GM18907 (cell line): ENCODE results near the gene CEACAM8.
"Not testable (repeated sequence)": the region's sequence is repeated elsewhere in the genome, so short reads cannot be mapped to it uniquely, and the experiment has no call there.

ENCODE experiments used
- ATAC-seq: cut with Tn5 transposase; IDR thresholded peaks from one replicate; pipeline ENCODE4 v1.9.1; 2021; ENCODE audit warnings: mild to moderate bottlenecking, moderate library complexity; ENCODE audit not compliant: unreplicated experiment

CEACAM8 gene

DNA sequence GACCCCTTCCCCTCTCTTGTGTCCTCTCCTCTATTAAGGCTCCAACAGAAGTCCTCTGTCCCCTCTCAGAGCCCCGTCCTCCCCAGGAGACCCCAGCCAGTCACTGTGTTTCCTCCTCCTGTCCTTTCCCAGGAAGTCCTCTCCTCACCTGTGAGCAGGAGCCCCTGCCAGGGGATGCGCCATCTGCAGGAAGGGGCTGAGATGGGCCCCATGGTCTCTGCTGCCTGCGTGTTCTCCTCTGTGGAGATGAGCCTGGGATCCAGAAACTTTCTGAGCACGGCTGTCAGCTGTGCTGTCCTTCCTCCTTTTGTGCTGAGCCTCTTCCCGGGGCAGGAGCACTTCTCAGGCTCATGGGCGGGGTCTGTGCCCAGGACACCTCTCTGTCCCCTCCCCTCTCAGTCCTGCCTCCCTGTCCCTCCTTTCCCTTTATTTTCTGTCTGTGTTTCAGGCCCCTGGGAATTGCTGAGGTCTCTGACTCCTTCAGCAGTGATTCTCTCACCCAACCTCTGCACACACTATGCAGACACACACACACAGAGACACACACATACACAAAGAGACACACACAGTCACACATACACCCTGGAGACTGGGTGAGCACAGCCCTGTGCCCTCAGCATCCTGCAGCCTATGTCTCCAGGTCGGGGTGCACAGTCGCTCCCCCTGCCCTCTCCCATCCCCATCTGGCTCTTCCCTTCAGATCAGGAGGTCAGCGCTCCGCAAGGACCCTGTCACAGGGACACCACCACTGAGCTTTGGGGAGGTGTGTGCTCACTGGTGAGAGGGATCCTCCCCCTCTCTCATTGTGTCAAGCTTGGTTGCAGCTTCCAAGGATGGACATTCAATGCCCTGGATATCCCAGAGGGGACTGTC, at the start of gene CEACAM8:
Gene CEACAM8 (minus strand): TSS at position 308 of the 873 bp plus-strand sequence. CDS start 96 bp downstream, at position 212.
- ATAC-seq, result no peak

DNA sequence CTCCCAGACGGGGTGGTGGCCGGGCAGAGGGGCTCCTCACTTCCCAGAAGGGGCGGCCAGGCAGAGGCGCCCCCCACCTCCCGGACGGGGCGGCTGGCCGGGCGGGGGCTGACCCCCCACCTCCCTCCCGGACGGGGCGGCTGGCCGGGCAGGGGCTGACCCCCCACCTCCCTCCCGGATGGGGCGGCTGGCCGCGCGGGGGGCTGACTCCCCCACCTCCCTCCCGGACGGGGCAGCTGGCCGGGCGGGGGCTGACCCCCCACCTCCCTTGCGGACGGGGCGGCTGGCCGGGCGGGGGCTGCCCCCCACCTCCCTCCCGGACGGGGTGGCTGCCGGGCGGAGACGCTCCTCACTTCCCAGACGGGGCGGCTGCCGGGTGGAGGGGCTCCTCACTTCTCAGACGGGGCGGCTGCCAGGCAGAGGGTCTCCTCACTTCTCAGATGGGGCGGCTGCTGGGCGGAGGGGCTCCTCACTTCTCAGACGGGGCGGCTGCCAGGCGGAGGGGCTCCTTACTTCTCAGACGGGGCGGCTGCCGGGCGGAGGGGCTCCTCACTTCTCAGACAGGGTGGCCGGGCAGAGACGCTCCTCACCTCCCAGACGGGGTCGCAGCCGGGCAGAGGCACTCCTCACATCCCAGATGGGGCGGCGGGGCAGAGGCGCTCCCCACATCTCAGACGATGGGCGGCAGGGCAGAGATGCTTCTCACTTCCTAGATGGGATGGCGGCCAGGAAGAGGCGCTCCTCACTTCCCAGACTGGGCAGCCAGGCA, 44.8 kb upstream of the CEACAM8 start:
- not testable (repeated sequence) for ATAC-seq

DNA sequence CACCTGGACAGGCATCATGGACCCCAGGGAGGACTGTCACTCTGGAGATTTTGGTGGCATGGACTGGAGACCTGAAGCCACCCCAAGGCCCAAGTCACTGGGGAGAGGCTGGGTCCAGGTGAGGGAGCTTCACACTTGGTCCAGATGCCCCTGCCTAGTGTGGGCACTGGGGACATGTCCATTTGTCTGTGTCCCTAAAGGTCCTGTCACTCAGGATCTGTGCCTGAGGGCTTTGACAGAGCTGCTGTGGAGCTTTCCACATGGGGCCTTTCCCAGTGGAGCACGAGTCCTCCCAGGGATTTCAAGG, 40.5 kb upstream of the CEACAM8 start:
- ATAC-seq, result no peak

DNA sequence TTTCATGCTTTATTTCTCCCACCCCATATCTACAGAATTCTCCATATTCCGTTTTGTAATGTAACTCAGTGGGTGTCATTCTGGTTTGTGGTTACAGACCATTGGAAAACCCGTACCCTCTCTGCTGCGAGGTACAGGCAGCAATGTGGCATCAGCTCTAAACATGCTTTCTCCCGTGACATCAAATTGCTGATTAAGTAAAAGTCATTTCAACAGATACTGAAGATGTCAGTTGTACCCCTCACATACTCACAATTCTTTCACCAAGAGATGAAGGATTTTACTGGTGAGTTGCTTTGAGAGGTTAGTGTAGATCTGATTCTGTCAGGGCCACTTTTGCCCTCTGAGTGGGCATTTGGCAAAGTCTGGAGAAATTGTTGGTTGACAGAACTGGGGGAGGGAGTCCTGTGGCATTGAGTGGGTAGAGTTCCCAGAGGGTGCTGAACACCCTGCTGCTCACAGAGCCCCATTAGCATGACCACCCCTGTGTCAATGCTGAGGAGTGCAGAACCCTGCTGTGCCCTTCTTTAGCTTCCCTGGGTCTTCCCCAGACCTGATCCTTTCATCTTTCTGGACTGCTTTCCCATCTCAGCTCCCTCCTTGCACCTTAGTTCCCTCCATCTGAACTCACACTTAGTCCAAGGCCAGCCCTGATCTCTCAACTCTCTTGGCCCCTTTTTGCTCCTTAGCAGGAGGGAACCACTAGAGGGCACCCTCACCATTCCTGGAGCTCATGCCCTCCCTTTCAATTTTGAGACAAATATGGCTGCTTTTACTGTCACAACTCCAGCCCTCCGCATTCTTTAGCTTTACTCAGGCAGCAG, 39.9 kb upstream of the CEACAM8 start:
- ATAC-seq, result no peak

GRCh38 chr19:42629191-42629590, 34.5 kb upstream of the CEACAM8 start:
- ATAC-seq, result no peak

DNA sequence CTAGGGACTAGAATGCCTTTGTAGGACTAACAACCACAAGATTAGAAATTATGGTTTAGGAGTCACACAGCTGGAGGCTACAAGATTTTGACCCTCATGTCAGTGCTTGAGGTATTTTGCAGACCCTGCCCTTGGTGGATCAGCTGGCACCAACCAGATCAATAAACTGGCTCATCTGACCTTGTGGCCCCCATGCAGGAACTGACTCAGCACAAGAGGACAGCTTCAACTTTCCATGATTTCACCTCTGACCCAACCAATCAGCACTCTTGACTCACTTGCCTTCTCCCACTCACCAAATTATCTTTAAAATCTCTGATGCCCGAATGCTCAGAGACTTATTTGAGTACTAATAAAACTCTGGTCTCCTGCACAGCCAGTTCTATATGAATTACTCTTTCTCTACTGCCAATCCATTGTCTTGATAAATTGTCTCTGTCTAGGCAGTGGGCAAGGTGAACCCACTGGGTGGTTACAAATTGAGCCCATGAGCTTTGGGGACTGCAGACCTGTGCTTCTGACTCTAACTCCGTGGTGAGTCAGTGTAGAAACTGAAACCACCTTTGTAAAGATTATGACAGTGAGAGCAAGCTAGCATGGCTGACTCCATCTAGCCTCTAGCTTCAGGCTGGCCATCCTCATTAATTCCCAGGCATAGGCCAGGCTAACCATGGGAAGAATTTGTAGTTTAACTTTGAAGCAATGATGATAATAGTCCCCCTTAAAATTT, 33.9 kb upstream of the CEACAM8 start:
- ATAC-seq, result no peak

- ATAC-seq, result no peak
Measured at GRCh38 chr19:42627916-42628315, 33.2 kb upstream of the CEACAM8 start.

DNA sequence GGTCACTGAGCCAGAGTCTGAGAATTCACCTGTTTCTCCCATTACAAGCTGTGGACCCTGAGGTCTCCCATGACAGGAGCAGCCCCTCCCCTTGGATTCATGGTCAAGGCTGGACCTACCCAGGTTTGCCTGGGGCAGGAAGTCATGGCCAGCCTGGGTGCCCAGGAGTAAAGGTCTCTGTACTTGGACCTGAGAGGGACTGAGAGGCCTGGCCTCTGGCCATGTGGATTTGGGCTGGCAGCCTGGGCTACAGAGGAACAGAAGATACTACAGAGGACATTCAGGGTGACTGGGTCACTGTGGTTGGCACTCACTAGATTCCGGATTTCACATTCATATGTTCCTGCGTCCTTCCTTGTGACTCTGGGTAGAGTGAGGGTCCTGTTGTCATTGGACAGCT, 31.5 kb upstream of the CEACAM8 start:
- ATAC-seq, result no peak

DNA sequence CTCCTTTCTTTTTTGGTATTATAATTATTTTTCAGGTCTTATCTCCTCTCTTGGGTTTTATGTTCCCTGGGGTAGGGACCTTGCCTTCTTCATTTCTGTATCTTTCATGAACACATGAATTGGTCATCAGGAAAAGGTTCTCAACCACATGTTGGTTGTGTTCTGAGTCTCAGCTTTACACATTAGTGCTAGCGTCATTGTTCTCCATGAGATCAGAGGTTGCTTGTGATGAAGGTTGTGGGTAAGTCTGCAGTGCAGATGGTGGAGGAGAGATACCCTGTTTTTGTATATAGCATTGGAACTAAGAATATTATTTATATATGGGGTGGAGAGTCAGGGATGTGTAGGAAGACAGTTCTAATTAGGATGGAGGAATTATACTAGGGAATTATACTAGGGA, 24.5 kb upstream of the CEACAM8 start:
- ATAC-seq, result no peak

GRCh38 chr19:42613666-42614065, 18.9 kb upstream of the CEACAM8 start:
- ATAC-seq, result no peak

DNA sequence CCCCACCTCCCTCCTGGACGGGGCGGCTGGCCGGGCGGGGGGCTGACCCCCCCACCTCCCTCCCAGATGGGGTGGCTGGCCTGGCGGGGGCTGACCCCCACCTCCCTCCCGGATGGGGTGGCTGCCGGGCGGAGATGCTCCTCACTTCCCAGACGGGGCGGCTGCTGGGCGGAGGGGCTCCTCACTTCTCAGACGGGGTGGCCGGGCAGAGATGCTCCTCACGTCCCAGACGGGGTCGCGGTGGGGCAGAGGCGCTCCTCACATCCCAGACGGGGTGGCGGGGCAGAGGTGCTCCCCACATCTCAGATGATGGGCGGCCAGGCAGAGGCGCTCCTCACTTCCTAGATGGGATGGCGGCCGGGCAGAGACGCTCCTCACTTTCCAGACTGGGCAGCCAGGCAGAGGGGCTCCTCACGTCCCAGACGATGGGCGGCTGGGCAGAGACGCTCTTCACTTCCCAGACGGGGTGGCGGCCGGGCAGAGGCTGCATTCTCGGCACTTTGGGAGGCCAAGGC, 15.7 kb upstream of the CEACAM8 start:
- not testable (repeated sequence) for ATAC-seq

DNA sequence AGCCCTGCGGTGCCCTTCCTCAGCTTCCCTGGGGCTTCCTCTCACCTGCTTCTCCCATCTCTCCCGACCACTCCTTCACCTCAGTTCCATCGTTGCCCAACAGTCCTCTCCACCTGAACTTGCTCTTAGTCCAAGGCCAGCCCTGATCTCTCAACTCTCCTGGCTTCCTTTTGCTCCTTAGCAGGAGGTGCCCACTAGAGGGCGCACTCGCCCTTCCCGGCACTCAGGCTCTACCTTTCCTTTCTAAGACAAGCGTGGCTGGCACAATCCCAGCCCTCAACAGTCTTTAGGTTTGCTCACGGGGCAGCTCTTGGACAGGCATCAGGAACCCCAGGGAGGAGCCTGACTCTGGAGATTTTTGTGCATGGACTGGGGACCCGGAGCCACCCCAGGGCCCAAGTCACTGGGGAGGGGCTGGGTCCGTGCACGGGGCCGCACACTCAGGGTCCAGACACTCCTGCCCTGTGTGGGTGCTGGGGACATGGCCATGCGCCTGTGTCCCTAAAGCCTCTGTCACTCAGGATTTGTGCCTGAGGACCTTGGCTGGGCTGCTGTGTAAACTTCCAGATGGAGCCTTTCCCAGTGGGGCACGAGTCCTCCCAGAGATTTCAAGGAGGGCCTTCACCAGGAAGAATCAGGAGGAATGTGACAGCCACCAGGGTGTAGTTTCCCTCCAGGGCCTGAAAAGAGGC, 12.1 kb upstream of the CEACAM8 start:
- no peak for ATAC-seq

DNA sequence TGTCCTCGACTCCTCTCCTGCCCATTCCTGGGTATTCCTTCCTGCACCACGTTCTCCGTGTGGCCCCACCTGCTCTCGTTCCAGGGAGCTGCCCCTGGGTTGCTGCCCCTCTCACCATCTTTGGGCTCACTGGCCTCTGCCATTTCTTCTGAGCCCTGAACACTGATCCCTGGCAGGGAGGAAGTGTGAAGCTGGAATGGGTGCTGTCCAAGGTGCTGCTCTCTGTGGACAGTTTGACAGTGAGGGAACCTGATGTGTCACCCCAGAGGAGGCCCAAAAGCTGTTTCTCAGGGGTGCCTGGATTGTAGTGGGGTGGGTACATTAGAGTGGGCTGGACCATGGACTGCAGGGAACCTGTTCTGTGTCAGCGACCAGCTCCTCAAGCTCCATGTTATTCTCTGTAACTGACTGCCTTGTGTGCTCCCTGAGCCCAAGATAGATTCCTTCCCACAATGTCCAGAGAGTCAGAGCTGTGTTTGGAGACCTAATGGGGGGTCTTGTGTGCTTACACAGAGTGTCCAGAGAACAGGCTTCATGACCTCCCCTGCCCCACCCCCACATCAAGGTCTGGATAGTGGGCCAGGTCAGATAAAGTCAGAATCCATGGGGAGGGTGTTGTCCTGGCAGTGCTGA, 7.2 kb upstream of the CEACAM8 start:
- no peak for ATAC-seq

- ATAC-seq, result no peak
Measured at GRCh38 chr19:42596391-42597072, 1.8 kb upstream of the CEACAM8 start.

- no peak for ATAC-seq
Measured at GRCh38 chr19:42595550-42596172, 937 bp upstream of the CEACAM8 start.

GRCh38 chr19:42589792-42590191, 4.9 kb downstream of the CEACAM8 start:
- no peak for ATAC-seq

DNA sequence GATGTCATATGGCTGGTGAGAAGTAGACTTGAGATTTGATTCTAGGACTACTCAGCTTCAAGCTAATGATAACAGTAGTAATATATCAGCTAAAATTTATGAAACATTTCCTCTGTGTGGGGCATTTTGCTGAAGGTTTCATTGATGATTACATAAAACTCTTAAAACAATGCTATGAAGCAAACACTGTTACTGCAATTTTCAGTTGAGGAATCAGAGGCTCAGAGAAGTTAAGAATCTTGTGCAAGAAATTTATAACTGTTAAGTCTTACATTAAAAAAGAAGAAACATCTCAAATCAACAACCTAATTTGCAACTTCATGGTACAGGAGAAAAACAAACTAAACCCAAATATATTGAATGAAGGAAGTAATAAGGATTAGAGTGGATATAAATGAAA, 10.3 kb downstream of the CEACAM8 start:
- ATAC-seq, result no peak

DNA sequence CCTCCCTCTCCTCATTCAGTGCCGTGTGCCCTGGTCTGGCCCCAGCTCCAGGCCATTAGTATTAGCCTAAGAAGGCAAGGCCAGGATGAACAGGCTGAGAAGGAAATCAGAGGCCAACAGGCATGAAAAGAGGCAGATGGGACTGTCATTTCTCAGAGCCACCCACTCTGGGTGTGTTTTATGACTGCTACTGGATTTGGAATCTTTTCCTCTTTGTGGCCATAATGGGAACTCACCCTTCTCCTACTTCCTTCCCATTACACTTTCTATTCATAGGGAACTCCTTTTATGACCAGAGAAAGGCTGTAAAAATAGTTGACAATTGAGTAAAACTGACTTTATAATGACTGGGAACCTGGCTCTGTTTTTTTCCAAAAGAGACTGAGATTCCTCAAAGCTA, 17.7 kb downstream of the CEACAM8 start:
- ATAC-seq, result no peak
